ENCODE measurements around the gene SEPTIN1.

The SEPTIN1 gene

GRCh38 chr16:30382111-30382881 is at the start of gene SEPTIN1:
TSS of gene SEPTIN1 (minus strand) at chr16:30382561. CDS start at chr16:30382542, 19 bp downstream.
- DNase-seq, result peak; percentile 77 to 80

- peak in 1 of 2 donors; percentile 42 for DNase-seq
Observed at GRCh38 chr16:30430428-30430970, 48.1 kb upstream of the SEPTIN1 start.

GRCh38 chr16:30429678-30430427 is 47.5 kb upstream of the SEPTIN1 start, which contains the start of gene DCTPP1:
TSS of gene DCTPP1 (minus strand) at chr16:30430030. CDS start at chr16:30429980, 50 bp downstream.
- DNase-seq, result peak; percentile 97

- DNase-seq, result no peak
Observed at GRCh38 chr16:30429418-30429677, 47.0 kb upstream of the SEPTIN1 start.

GRCh38 chr16:30428055-30428454 is 45.7 kb upstream of the SEPTIN1 start:
- no peak for DNase-seq

- DNase-seq, result no peak
Observed at GRCh38 chr16:30421010-30421409, 38.6 kb upstream of the SEPTIN1 start.

GRCh38 chr16:30418350-30419181 is 36.2 kb upstream of the SEPTIN1 start:
- no peak for DNase-seq

- DNase-seq, result peak; percentile 86 to 89
Observed at GRCh38 chr16:30417529-30418349, 35.4 kb upstream of the SEPTIN1 start.

GRCh38 chr16:30416624-30417528 is 34.5 kb upstream of the SEPTIN1 start:
- peak in 1 of 2 donors; percentile 35 for DNase-seq

- DNase-seq, result no peak
Observed at GRCh38 chr16:30416047-30416603, 33.8 kb upstream of the SEPTIN1 start.

GRCh38 chr16:30414159-30414558 is 31.8 kb upstream of the SEPTIN1 start:
- no peak for DNase-seq

GRCh38 chr16:30413112-30413806 is 30.9 kb upstream of the SEPTIN1 start:
- DNase-seq, result no peak

- DNase-seq, result peak; percentile 94 to 96
Observed at GRCh38 chr16:30409125-30410060, 27.0 kb upstream of the SEPTIN1 start.

- DNase-seq, result no peak
Observed at GRCh38 chr16:30407804-30408534, 25.6 kb upstream of the SEPTIN1 start.

- DNase-seq, result peak; percentile 96 to 98
Observed at GRCh38 chr16:30407102-30407803, 24.9 kb upstream of the SEPTIN1 start, which contains the start of gene ZNF771. TSS of gene ZNF771 (plus strand) at chr16:30407606. CDS start at chr16:30408054, 448 bp downstream.

- no peak for DNase-seq
Observed at GRCh38 chr16:30406795-30407101, 24.4 kb upstream of the SEPTIN1 start.

GRCh38 chr16:30401768-30402425 is 19.5 kb upstream of the SEPTIN1 start:
- no peak for DNase-seq

Data from stimulated activated CD4-positive, alpha-beta T cell treated with anti-CD3 and anti-CD28 coated beads, Interleukin-2, amount 100 ng/mL, for 24 hours (primary cell).